Stimulated activated CD4-positive, alpha-beta T cell treated with anti-CD3 and anti-CD28 coated beads, Interleukin-12 subunit alpha, Interleukin-12 subunit beta, amount 100 ng/mL, for 48 hours (primary cell): Measurements from ENCODE around the gene ITM2B.

Experiments used
- DNase-seq, 3 donors: peaks; one replicate each; pipeline ENCODE4 v3.0.0-alpha.2; 2020; ENCODE audit warnings: low read depth in 2 of 3, low spot score in 1 of 3

ITM2B gene

GRCh38 chr13:48303359-48304142 is 70.5 kb downstream of the ITM2B start, which contains the start of gene RB1:
Gene RB1 (plus strand): TSS chr13:48303751. CDS start chr13:48303913, 162 bp downstream.
- peak; percentile 78 to 88 (median 82) for DNase-seq

- no peak for DNase-seq
Measured at GRCh38 chr13:48304143-48304876, 71.3 kb downstream of the ITM2B start.

- no peak for DNase-seq
Measured at GRCh38 chr13:48311223-48311622, 78.2 kb downstream of the ITM2B start.

- no peak for DNase-seq
Measured at GRCh38 chr13:48315969-48316650, 83.1 kb downstream of the ITM2B start.

- no peak for DNase-seq
Measured at GRCh38 chr13:48316826-48317510, 84.0 kb downstream of the ITM2B start.

- DNase-seq, result no peak
Measured at GRCh38 chr13:48317511-48318376, 84.7 kb downstream of the ITM2B start.

GRCh38 chr13:48318377-48318811 is 85.4 kb downstream of the ITM2B start:
- no peak for DNase-seq

- DNase-seq, result no peak
Measured at GRCh38 chr13:48318821-48319511, 86.0 kb downstream of the ITM2B start.
